Epithelial cell of esophagus (primary cell): Measurements from ENCODE around the gene MCTP1.
A peak's percentile ranks its signal among the peaks of the same experiment; 100 is the strongest.

Experiments used
- DNase-seq: peaks from one replicate; pipeline ENCODE4 v3.0.0; 2010; ENCODE audit warnings: low read depth
- H3K4me3 ChIP-seq: 2 replicates; pipeline ENCODE4 v1.5.1; 2011; ENCODE audit warnings: mild to moderate bottlenecking, low read length, control low read depth
- CTCF ChIP-seq: IDR thresholded peaks from 2 replicates; pipeline ENCODE4 v1.5.1; 2011; ENCODE audit warnings: low read depth, mild to moderate bottlenecking, low read length, control low read depth, inconsistent platforms; ENCODE audit not compliant: insufficient read depth; ENCODE audit errors: missing control alignments

The MCTP1 gene

GRCh38 chr5:94944160-94944559, 340.7 kb downstream of the MCTP1 start:
- no peak overlapping the region for H3K4me3 ChIP-seq
- DNase-seq = no peak
- TF ChIP-seq CTCF = no peak

- no peak for TF ChIP-seq CTCF
- H3K4me3 ChIP-seq = no peak overlapping the region
- no peak for DNase-seq
Observed at GRCh38 chr5:94941122-94941755, 343.7 kb downstream of the MCTP1 start.

- no peak for TF ChIP-seq CTCF
- DNase-seq = no peak
- no peak overlapping the region for H3K4me3 ChIP-seq
Observed at GRCh38 chr5:94932259-94932658, 352.6 kb downstream of the MCTP1 start.

DNA sequence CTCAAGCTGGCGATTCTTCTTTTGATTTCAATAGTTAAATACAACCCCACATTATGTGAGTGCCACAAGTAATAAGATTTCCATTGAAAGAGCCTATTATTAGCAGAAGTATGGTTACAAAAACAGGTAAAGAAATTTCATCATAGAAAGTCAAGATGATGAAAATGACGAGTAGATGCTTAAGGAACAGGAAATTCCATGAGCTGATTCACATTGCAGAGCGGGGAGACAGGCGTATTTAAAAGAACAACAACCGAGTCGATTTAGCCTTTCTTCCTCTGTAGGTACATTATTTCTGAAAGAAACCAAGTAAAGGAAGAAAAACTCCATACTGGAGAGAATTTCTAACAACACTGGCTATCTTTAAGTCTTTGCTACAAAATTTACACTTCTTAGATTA, 356.0 kb downstream of the MCTP1 start:
- TF ChIP-seq CTCF = no peak
- peak; percentile 55 for DNase-seq
- H3K4me3 ChIP-seq = no peak overlapping the region

- DNase-seq = no peak
- H3K4me3 ChIP-seq = no peak overlapping the region
- no peak for TF ChIP-seq CTCF
Observed at GRCh38 chr5:94920570-94920969, 364.3 kb downstream of the MCTP1 start.

GRCh38 chr5:94916619-94917018, 368.3 kb downstream of the MCTP1 start:
- TF ChIP-seq CTCF = no peak
- peak; percentile 82 for DNase-seq

DNA sequence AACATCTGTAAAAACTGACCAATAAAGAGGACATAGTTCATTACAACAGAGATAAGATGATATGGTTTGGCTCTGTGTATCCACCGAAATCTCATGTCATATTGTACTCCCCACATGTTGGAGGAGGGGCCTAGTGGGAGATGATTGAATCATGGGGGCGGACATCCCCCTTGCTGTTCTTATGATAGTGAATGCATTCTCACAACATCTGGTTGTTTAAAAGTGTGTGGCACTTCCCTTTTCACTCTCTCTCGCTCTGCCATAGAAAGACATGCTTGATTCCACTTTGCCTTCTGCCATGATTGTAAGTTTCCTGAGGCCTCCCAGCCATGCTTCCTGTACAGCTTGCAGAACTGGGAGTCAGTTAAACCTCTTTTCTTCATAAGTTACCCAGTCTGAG, 373.6 kb downstream of the MCTP1 start:
- TF ChIP-seq CTCF = no peak

More at GRCh38 chr5:94916619-94917018, 368.3 kb downstream of the MCTP1 start:
- H3K4me3 ChIP-seq = no peak overlapping the region

More for the DNA sequence above, 373.6 kb downstream of the MCTP1 start:
- no peak overlapping the region for H3K4me3 ChIP-seq
- DNase-seq = no peak
